Bladder microvascular endothelial cell (primary cell): ENCODE measurements around the gene CRYAA. TPM values are rescaled to one million over a fixed set of nuclear protein-coding genes. Genes with fewer than 3 reads are reported as not detected.

Source experiments
- total RNA-seq: library from RNA; depleted of rRNA; stranded (reverse); fragments of >200 nt; gene quantifications from 2 replicates; pipeline ENCODE4 v1.2.3, GENCODE V29; 2014

CRYAA gene
- not detected in 2 replicates for total RNA-seq

GRCh38 chr21:43168708-43169107, at the start of gene CRYAA:
Gene CRYAA, plus strand, starts transcription at chr21:43169008. Its CDS starts 92 bp downstream, at chr21:43169100.

Other genes with a start within 250 kb of the CRYAA start
- not detected in 2 replicates for gene ERVH48-1, start 243.4 kb upstream of the CRYAA start, total RNA-seq
- 5.3 and 23.1 TPM in 2 replicates for gene PKNOX1, start 194.4 kb upstream of the CRYAA start, total RNA-seq
- gene CBS, start 93.2 kb upstream of the CRYAA start, total RNA-seq, result 5.7 and 9.9 TPM in 2 replicates
- gene U2AF1, start 61.4 kb upstream of the CRYAA start, total RNA-seq, result 17.3 and 37.3 TPM in 2 replicates